Stimulated activated CD8-positive, alpha-beta memory T cell treated with anti-CD3 and anti-CD28 coated beads, Interleukin-12 subunit alpha, Interleukin-12 subunit beta, amount 100 ng/mL, for 1 hour (primary cell): ENCODE measurements around the gene PGS1.

Experiments used
- DNase-seq: peaks from one replicate; pipeline ENCODE4 v3.0.0-alpha.2; 2020; ENCODE audit warnings: low read depth

Gene PGS1

DNA sequence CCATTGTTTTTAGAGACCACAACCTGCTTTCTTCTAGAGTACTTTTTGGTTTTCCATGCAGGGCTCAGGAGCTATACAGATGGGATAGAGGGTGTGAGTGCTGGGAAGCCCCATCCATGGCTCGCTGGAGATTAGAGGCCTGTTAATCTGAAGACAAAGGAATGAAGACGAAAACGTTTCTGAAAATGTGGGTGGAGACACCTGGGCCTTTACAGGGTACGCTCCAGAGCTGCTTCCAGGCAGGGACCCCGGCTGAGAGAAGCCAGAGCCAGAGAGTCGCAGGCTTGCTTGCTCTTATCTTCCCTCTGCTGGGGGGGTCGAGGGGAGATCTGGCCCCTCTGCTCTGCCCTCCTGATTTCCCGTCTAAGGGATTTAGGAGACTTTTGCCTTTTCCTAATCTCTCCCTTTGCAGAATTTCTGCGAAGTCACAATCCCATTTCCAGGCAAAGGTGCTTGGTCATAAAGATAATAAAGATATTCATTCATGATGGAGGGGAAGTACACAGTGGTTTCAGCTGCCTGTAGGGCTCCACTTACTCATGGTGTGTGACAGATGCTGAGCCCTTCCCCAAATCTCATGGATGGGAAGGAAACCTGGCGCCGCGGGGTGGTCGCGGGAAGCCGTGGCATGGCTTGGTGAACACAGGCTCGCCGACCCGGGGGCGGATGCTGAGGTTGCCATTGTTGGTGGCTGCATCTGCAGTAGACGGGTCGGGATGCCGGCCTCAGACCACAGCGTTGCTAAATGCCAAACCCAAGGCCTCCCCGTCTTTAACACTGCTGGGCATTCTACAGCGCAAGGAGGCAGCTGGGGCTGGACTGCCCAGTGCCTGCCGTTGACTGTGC lies 13.8 kb upstream of the PGS1 start:
- DNase-seq: no peak

DNA sequence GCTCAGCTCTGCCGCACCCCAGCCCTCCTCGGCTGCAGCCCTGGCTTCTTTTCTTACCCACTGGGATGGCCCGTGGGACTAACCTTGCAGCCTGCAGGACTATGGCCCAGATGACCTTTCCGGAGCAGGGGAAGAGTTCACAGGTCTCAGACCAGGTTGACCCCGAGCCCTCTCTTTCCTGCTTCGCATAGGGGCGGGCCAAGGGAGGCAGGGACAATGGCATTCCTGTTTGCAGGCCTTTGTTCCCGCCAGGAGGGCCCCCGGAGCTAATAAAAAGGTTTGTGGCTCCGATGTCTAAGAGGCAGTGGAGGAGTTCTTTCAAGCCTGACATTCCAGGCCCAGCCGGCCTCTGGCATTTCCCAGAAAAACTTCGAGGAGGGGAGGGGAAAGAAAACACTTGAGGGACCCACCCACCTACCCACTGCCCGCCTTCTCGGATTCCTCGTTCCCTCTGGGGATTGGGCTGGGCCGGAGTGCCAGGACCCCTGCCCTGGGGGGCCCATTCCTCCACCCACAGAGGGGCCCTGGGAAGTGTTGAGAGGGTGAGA lies 12.8 kb upstream of the PGS1 start:
- no peak for DNase-seq

DNA sequence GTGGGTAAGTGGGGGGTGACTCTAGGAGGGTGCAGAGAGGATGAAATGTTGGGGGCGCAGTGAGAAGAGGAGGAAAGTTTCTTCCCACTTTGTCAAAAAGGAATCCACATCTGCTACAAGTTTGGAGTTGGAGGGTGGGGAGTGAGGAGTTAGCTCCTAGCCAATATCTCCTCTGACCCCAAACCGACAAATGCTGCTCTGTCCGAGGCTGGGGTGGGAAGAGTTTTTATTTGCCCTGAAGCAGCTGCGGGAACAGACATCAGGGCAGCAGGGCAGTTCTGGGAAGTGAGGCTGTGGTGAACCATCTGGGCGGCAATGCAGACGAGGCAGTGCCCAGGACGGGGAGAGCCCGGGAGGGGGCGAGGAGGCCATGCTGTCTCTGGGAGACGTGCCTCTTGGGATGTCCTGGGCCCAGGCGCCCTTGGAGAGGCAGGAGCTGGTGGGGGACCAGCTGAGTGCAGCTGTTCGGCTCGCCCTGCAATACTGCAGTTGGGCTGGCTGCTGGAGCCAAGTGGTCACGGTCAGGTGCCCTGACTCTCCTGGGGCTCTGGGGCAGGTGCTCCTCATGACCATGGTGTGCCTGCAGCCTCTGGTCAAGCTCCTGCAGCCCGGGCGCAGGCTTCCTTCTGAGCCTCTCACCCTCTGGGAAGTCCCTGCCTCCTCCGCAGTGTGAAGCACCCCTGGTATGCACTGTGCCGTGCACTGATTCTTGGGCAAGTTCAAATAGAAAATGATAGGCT lies 12.2 kb upstream of the PGS1 start:
- no peak for DNase-seq

DNA sequence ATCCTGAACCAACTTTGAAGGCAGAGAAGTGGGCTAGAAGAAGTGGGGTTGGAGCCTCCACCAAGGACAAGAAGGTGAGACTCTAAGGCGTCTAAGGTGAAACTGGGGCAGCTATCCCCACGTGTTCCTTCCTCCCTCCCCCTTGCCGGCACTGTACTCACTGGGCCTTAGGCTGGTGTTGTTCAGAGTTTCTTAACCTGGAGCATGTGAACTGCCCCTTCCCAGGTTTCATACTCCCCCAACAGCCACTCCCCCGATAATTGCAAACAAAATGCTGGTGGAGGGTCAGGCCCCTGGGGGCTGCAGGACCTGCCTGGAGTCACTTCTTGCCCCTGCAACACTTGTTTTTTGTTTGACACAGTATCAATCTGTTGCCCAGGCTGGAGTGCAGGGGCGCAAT lies 11.3 kb upstream of the PGS1 start:
- DNase-seq: no peak

DNA sequence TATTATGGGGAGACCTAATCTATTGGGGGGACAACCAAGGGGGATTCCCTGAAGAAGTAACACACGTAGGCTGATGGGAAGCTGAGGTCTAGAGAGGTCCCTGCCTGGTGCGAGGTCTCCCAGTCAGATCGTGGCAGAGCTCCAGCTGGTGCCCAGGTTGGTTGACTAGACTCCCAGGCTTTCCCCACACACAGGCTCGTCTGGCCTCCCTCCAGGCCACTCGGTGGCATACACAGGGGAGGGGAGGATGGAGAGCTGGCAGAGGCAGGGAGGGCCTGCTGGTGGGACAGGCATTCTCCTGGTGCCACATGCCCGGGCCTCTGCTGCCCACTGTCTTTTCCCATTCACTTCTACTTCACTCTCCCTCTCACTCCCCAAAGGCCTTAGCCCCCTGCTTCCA lies 10.1 kb upstream of the PGS1 start:
- no peak for DNase-seq

DNA sequence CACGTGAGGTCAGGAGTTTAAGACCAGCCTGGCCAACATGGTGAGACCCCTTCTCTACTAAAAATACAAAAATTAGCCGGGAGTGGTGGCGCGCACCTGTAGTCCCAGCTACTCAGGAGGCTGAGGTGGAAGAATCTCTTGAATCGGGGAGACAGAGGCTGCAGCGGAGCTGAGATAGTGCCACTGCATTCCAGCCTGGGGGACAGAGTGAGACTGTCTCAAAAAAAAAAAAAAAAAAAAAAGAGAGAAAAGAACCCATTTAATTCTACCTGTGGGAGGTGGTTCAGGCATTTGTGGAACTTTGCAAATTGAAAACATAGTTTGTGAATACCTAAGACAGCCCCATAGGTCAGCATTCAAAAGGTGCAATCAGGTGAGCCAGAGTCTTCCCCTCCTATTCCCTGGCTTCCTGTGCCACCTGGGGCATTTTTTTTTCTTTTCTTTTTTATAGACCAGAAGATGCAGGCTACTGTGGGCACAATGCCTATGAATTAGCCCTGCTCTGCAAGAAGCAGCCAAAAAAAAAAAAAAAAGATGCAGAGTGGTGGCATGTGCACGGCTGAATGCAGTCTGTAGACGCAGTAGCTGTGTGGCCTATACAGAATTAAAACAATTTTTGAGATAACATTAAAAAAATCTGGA lies 9.5 kb upstream of the PGS1 start:
- DNase-seq: no peak

DNA sequence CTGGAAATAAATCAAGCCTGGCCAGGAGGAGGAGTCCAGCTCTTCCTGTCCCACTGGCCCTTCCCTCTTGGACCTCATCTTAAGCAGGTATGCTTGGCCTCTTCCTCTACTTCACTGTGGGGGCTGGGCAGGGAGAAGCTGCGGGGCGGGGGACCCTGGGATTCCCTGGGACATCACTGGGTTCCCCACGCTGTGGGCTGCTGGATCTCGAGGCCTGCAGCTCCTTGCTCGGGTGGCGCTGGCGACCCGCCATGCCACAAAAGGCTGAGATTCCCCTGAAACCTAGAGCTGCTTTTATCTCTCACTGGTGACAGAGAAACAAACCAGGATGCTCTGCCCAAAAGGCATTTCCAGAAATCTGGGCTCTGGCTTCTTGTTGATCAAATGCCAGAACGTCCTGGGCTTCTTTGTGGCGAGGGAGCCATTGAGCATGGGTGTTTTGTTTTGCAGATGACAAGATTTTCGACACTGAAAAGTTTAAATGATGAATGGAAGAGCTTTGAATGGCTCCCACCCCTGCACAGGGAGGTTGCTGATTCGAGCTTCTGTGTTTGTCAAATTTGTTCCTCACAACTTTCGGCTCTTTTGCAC lies 8.6 kb upstream of the PGS1 start:
- no peak for DNase-seq

DNA sequence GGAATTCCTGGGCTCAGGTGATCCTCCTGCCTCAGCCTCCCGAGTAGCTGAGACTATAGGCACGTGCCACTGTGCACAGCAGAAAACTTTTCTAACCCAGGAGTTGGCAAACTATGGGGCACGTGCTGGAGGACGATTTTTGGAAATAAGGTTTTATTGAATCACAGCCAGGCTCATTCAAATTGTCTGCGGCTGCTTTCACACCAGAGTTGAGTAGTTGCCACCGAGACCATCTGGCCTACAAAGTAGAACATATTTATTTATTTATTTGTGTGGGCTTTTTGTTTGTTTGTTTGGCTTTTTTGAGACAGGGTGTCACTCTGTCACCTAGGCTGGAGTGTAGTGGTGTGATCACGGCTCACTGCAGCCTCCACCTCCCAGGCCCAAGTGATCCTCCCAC lies 7.4 kb upstream of the PGS1 start:
- no peak for DNase-seq

DNA sequence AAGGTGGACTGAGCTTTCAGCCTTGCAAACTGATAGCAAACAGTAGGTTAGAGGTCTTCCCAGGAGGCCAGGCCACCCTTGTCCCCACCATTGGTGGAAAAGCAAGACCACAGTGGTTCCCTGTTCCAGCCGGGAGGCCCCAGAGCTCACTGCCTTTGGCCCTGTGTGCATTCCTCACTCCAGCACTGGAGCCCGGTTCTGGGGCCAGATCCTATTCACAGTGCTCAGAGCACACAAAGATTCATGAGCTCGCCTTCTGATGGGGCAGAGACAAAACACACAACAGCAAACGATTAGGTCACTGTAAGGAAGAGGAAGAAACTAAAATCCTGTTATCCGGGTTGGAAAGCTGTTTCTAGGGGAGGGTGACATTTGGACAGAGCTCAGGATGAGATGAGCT lies 5.6 kb upstream of the PGS1 start:
- no peak for DNase-seq

DNA sequence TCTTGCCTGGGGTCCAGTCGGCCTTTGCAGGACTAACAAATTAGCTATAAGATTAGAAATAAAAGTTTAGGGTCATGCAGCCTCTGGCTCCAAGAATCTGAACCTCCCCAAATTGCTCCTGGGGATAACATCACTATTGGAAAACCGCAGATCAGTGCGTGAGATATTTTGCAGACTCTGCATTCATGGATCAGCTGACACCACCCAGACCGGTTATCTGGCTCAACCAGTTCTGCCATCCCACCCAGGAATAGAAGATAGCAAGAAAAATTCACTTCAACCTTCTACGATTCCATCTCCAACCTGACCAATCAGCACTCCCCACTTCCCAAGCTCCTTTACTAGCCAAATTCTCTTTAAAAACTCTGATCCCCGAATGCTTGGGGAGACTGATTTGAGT lies 4.3 kb upstream of the PGS1 start:
- DNase-seq: no peak

DNA sequence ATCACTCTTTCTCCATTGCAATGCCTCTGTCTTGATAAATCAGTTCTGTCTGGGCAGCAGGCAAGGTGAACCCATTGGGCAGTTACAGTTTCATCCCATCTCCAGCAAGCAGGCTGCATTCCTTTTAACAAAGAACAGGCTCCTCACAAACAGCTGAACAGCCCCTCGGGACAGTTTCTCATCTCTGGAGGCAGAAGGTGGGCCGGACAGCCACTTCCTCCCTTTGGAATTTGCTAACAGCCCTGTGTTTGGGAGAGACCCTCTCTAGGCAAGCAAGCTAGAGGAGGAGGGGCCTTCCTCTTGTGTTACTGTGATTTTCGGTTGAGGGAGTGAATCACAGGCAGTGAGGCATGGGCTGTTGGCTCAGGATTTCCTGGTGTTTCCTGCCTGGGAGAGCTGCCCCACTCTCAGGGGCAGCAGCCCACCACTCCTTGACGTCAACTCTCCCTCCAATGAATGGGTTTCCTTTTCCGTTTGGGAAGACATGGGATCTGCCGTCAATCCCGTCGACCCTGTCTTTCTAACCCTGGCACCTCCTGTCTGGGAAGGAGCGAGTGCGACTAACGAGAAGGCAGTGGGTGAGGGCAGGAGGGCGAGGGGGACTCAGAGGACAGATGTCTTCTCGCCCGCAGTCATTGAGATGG lies 3.7 kb upstream of the PGS1 start:
- no peak for DNase-seq

DNA sequence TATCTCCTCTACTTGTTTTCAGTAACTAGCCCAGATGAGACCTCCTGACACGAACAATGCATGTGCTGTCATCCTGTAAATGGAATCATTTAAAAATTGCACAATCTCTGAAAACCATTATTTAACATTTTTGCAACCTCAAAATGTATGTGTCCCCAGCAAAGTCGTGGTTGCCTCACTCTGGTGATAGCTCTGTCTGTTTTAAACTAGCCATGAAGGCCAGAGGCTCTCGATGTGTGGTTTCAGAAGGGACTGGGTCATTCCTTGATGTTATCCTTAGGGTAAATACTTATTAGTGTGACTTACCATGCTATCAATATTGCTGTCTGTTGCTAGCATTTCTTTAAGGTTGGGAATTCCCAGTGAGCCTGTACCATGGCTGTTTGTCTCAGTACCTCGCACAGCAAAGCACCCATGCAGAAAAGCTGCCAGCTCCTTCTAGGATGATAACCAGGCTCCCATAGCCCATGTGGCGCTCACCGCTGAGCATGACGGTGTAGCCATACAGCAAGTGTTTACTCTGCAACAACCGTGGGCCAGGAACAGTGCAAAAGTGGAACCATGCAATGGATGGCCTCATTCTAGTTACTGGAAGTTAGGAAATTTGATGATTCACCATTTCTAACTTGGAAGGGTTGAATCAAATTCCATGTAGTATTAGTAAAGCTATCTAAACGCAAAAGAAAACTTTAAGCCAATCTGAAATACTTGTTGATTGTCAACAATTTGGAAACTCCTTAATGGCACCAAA lies 2.9 kb upstream of the PGS1 start:
- DNase-seq: no peak

DNA sequence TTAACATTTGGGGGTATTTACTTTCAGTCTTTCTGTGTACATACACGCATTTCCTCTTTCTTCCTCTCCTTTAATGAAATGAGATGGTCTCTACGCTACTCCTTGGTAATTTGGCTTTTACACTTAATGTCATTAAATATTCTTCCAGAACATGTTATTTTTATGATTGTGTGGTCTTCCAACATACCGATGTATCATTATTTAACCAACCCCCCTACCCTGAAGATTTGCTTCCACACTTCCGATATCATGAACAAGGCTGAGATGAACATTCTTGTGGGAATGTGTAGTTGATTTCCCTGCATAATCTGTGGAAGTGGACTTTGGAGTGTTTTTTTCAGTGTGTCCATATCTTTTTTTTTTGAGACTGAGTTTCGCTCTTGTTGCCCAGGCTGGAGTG lies 2.3 kb upstream of the PGS1 start:
- DNase-seq: no peak

DNA sequence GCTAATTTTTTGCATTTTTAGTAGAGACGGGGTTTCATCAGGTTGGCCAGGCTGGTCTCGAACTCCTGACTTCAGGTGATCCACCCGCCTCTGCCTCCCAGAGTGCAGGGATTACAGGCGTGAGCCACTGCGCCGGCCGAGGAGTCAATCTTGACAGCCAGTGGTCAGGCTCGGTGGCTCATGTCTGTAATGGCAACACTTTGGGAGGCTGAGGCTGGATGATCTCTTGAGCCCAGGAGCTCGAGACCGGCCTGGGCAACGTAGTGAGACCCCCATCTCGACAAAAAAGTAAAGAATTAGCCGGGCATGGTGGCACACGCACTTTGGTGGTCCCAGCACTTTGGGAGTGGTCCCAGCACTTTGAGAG lies 608 bp upstream of the PGS1 start:
- no peak for DNase-seq

DNA sequence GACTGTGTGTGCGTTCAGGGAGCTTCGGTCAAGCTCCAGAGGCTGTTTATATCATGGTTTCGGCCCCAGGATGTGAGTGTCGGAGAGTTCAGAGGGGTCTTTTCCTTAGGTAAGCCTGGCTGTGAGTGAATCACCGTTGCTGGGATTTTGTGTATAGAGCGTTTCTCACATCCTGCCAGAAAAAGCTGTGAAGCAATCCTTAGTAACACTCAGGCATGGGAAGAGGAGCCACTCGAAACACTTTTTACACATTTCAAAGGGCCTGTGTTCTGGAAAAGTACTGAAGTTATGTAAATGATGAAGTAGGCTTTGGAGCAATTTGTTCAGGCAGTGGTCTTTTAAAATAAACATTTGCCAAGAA lies 662 bp downstream of the PGS1 start:
- DNase-seq: no peak

DNA sequence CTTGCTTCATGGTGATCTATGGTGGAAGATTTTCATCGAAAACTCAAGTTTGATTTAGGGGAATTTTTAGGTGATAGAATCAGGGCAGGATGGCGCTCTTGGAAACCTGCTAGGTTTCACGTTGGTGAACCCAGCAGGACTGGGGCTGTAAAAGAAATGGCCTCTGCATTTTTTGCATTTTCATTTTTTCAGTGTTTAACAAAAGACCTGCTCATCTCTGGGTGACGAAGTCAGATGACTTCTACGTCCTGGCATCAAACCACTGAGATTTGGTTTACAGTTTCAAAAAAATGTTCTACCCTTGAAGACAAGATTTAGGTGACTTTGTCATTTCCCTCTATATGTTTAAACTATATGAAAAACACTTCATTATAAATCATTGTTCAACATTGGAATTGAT lies 1.9 kb downstream of the PGS1 start:
- DNase-seq: no peak

DNA sequence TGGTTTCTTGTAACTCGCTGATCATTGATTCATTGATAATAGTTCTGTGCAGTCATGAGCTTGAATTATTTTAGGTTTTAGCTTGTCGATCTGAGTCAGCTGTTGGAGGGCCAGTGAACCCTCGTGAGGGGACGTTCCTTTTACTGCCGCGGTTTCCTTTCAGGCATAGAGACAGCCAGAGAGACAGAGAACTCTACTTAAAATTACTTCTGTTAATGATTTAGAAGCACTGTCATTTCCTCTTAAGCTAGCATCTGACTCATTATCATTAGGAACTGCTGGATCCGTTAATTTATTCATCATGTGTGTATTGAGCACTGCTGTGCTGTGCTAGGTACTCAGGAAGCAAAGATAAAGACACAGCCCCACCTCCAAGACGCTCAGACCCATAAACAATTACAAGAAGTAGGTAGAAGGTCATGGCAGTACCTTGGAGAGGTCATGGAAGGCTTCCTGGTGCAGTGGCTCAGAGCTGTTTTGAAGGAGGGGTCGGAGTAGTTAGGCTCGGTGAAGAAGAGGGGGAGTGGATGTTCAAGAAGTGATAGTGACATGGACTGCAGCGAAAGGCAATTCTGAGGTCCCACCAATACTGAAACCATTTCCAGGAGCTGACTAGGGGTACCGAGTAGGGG lies 3.3 kb downstream of the PGS1 start:
- no peak for DNase-seq

DNA sequence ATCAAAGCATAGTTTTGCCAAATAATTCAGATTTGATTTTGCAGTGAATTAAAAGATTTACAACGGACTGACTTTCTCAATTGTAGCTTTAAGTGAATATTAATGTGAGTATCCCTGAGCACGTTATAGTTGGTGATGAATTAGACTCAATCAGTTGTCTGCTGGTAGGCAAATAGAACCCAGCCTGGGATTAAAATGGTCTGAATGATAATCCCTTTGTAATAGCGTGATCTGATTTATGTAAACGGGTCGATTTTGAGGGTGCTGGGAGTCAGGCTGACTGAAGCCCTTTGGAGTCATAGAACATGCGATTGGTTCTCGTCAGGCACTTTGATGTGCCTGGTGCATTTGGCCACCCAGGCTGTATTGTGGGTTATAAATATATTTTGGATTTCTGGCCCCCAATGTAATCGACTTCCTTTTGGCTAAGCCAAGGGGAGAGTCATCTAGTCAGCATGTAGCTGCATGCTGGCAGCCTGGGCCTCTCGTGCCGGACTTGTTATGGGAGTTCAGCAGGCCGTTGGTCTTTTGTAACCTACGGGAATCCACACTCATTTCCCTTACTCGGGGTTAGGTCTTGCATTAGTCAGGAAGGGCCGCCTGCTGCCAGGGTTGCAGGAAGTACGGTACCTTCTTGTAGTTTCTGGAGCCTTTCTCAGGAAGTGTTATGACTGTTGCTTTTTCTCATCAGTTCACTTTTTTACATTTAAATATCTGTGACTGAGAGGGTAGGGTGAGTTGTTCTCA lies 5.4 kb downstream of the PGS1 start:
- DNase-seq: no peak

DNA sequence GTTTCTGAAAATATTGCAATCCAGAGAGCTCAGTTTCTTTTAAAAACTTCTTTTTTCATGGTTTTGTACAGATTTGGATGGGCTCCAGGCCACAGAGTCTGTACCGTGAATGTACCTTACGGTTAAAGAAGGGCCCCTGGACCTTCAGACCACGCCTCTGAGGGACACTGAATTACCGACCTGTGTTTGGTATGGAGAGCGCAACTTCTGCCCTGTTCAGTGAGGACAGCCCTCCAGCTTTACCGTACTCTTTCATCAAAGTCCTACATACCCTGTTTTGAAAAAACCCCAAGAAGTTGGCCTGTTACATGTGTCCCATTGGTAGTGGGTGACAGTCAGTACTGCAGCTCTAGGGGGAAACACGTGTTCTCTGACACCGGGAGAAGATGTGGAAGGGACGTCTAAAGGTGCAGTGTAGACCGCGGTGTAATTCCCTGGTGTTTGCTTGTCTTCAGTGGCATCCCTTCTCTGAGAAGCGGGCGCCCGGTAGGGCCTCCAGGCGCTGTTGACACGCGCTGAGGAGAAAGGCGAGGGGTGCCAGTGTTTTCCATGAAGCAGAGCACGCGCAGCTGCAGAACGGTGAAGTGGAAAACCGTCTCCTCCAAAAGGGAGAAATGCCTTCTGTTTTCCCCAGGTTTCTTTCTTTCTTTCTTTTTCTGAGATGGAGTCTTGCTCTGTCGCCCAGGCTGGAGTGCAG lies 6.2 kb downstream of the PGS1 start:
- no peak for DNase-seq
